DMS153 treated with DMSO at 0.1 percent for 48 hours (cell line): ENCODE results near the gene NFATC4.
"Not testable (repeated sequence)": the region's sequence is repeated elsewhere in the genome, so short reads cannot be mapped to it uniquely, and the experiment has no call there.

Source experiments
- DNase-seq: peaks from one replicate; lab custom pipeline; 2025; ENCODE audit not compliant: unreplicated experiment; lab: John Stamatoyannopoulos, UW

NFATC4 gene

GRCh38 chr14:24387009-24387345, 19.0 kb downstream of the NFATC4 start:
- DNase-seq: no peak

- not testable (repeated sequence) for DNase-seq
Observed at GRCh38 chr14:24387579-24387978, 19.6 kb downstream of the NFATC4 start.

- DNase-seq: no peak
Observed at GRCh38 chr14:24388474-24389179, 20.6 kb downstream of the NFATC4 start.

GRCh38 chr14:24389226-24389848, 21.4 kb downstream of the NFATC4 start:
- DNase-seq: no peak

GRCh38 chr14:24390701-24391468, 22.9 kb downstream of the NFATC4 start:
- no peak for DNase-seq

GRCh38 chr14:24392325-24393091, 24.5 kb downstream of the NFATC4 start:
- peak; percentile 50 for DNase-seq

- DNase-seq: no peak
Observed at GRCh38 chr14:24394275-24394674, 26.3 kb downstream of the NFATC4 start.

DNA sequence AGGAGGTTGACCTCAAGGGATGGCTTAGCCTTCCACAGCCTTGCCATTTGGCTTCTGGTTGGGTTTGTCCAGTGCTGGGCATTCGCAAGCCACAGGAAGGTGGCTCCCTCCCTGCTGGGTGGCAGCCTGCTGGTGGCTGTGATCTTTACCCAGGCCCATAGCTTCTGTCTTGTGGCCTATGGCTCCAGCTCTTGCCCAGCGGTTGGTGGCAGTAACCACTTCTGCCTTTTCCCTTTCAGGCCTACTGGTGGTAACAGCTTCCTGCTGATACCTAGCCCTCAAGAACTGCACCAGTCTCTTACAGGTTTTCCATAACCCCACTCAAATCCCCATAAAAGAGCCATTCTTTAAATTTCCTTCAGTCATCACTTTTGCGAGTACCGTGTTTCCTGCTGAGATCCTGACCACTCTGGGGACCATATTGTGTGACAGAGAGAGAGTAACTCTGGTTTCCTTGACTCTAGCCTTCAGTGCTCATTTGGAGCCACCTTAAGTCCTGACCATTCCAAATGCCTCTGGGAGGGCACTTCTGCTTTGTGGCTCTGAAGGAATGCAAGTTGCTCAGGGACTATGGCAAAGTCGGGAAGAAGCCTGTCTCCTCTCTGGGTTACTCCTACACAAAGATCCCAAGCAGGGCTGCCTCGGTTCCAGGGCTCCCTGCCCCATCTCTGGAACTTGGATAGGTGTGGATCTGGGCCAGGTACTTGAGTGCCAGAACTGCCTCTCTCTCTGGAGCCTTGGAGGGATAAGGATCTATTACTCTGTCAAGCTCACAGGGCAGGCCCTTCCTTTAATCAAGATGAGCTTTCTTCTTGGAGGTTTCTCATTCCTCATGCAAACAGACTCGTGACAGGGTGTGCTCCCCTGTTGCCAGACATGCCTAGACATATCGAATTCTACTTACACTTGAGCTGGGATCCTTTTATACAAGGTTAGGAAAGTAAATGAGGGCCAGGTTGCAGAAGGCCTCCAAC, 27.9 kb downstream of the NFATC4 start:
- no peak for DNase-seq

- no peak for DNase-seq
Observed at GRCh38 chr14:24397639-24398292, 29.8 kb downstream of the NFATC4 start.

GRCh38 chr14:24398293-24398652, 30.3 kb downstream of the NFATC4 start:
- DNase-seq: no peak

GRCh38 chr14:24398653-24399446, 30.9 kb downstream of the NFATC4 start, which contains the start of gene NYNRIN:
Gene NYNRIN, plus strand, starts transcription at chr14:24399003. Its CDS starts 244 bp downstream, at chr14:24399247.
- no peak for DNase-seq

DNA sequence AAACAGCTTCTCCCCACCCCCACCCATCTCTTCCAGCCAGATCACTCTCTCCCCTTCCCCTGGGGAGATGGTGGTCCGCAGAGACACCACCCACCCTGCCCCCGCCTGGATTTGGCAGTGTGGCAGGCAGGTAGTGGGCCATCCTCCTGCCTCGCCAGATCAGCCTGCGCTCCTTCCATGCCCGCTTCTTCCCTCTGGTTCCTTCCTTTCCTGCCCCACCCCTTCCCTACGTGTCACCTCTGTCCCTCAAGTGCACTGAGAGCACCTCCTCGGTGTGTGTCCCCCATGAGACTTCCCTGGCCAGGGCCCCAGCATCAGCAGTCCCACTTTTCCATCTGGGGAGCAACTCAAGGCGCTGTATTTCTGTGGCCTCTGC, 31.5 kb downstream of the NFATC4 start:
- DNase-seq: no peak

- no peak for DNase-seq
Observed at GRCh38 chr14:24399999-24400718, 32.2 kb downstream of the NFATC4 start.

DNA sequence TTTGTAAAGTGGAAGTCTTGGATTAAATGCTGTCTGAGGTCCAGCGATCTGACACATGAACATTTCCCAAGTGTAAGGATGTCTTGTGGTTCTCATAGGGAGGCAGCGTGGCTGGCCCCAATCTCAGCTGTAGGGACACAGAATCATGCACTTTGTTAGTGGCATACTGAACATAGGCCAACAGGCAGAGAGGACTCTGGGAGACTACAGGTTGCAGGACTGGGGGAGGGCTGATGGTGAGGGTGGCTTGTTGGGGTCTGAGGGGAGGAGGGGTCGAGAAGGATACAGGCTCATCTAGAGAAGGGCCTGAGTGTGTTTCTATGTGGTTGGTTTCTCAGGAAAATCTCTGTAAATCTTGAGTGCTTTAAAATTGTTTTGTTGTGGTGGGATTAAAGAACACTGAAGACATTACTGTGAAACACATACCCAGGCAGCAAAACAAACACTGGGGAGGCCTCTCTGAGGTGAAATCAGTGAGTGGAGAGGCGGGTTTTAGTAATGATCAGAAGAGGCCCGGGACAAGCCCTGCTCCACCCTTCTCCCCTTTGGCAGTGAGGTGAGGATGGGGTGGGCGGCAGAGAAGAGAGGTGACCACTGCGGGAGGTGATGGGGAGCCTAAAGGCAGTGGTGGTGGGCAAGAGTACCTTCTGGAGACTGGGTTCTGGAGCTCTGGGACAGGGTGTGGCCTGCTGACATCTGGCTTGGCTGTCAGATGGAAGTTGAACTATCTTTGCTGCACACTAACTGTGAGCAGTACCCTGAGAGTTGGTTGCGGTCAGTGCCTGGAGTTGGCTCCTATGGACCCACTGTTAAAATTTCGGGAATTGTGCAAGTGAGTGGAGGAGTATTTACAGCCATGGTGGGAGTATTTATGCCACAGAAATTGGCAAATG, 34.1 kb downstream of the NFATC4 start:
- DNase-seq: no peak

DNA sequence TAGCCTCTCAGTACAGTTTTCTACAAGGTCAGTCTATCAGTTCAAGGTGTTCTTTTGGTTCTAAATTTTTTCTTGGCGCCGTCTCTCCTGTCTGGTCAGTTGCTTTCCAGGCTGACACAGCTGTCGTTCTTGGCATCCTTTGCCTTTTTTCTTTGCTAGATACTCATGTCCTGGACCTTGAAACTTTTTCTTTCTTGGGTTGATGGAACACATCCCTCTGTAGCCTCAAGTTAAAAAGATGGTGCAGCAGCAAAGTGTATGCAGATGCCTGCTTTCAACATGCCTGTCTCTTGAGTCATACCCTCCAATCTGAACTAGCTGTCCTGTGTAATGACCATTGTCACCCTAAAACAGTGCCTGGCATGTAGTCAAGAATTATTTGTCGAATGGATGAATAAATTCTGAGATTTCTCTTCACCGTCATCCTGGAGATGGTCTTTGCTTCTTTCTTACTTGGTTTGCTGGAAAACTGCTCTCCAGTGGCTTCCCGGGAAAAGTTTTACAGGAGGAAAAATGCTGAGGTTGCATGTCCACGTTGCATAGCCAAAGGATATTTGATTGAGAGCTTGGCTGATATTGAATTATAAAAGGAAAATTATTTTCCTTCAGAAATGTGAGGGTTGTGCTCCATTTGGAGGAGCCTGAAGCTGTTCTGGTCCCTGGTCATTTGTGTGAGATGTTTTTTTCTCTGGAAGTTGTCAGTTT, 35.5 kb downstream of the NFATC4 start:
- DNase-seq: no peak

- DNase-seq: no peak
Observed at GRCh38 chr14:24404814-24405213, 36.8 kb downstream of the NFATC4 start.

DNA sequence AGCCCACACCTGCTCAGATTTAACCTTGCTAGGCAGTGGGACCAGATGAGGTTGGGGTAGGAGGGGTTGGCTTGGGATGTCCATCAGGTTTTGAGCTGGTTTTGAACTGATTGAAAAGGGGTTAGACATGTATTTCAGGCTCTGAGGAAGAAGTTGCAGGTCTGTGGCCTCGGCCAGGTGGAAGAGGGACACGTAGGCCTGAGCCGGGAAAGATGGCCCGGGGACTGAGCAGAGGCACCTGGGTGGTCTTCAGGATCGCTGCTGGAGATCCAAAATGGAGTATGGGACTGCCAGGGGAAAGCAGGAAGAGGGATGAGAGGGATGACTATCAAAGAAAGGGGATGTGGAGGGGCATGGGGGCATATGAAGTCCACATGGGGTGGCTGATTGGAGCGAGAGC, 38.4 kb downstream of the NFATC4 start:
- no peak for DNase-seq
